ENCODE measurements around the gene ENOX2. TPM values are rescaled to one million over a fixed set of nuclear protein-coding genes. Genes with fewer than 3 reads are reported as not detected.
"Not testable (repeated sequence)": the region's sequence is repeated elsewhere in the genome, so short reads cannot be mapped to it uniquely, and the experiment has no call there.

ENOX2 gene
- total and polyA plus RNA-seq, 9 donors = 6.5 to 20.8 (median 16.3) TPM

- Histone ChIP-seq H3K4me1 (ENCODE audit: control insufficient read depth, insufficient read depth, low read length) (no peaks in the 10 kb centered on the region), H3K27ac (ENCODE audit: low read length) (no peak overlapping the region), H3K36me3 (ENCODE audit: control insufficient read depth, insufficient read depth, low read length) (no peaks in the 10 kb centered on the region), H3K4me3 (ENCODE audit: low read length) (no peak overlapping the region), H3K9me3 (replicated peaks; ENCODE audit: control insufficient read depth, low read depth, low read length) (no peaks in the 10 kb centered on the region), H3K27me3 (ENCODE audit: control insufficient read depth, insufficient read depth, low read length) (peaks cover 2% of the 10 kb centered on the region)
- DNase-seq = no peak
- WGBS (ENCODE audit: insufficient coverage) = no CpG with 5 or more reads among the region's 2 CpGs
These were observed 101.1 kb downstream of the ENOX2 start for GRCh38 chrX:130801901-130802300.

- Histone ChIP-seq H3K27me3 (ENCODE audit: control insufficient read depth, insufficient read depth, low read length) (peaks cover 2% of the 10 kb centered on the region), H3K4me1 (ENCODE audit: control insufficient read depth, insufficient read depth, low read length) (no peaks in the 10 kb centered on the region)
- WGBS (ENCODE audit: insufficient coverage) = 80% methylated on average over 1 of the region's 1 CpG
These were observed 103.6 kb downstream of the ENOX2 start for GRCh38 chrX:130799393-130799792.

GRCh38 chrX:130793975-130794374 lies 109.0 kb downstream of the ENOX2 start:
- H3K9me3 ChIP-seq (replicated peaks; ENCODE audit: control insufficient read depth, low read depth, low read length) = no peaks in the 10 kb centered on the region
- no peaks in the 10 kb centered on the region for H3K27me3 ChIP-seq (ENCODE audit: control insufficient read depth, insufficient read depth, low read length)
- no peaks in the 10 kb centered on the region for H3K4me1 ChIP-seq (ENCODE audit: control insufficient read depth, insufficient read depth, low read length)
- no peak overlapping the region for H3K4me3 ChIP-seq (ENCODE audit: low read length)
- no peak overlapping the region for H3K27ac ChIP-seq (ENCODE audit: low read length)
- no peak for DNase-seq
- no peaks in the 10 kb centered on the region for H3K36me3 ChIP-seq (ENCODE audit: control insufficient read depth, insufficient read depth, low read length)

More at GRCh38 chrX:130799393-130799792, 103.6 kb downstream of the ENOX2 start:
- H3K27ac ChIP-seq (ENCODE audit: low read length) = no peak overlapping the region
- H3K4me3 ChIP-seq (ENCODE audit: low read length) = no peak overlapping the region
- no peak for DNase-seq
- no peaks in the 10 kb centered on the region for H3K36me3 ChIP-seq (ENCODE audit: control insufficient read depth, insufficient read depth, low read length)
- H3K9me3 ChIP-seq (replicated peaks; ENCODE audit: control insufficient read depth, low read depth, low read length) = no peaks in the 10 kb centered on the region

GRCh38 chrX:130791870-130792269 lies 111.1 kb downstream of the ENOX2 start:
- not testable (repeated sequence) for H3K4me3 ChIP-seq (ENCODE audit: low read length); H3K27ac ChIP-seq (ENCODE audit: low read length); DNase-seq; H3K36me3 ChIP-seq (ENCODE audit: control insufficient read depth, insufficient read depth, low read length); H3K27me3 ChIP-seq (ENCODE audit: control insufficient read depth, insufficient read depth, low read length); H3K4me1 ChIP-seq (ENCODE audit: control insufficient read depth, insufficient read depth, low read length); H3K9me3 ChIP-seq (replicated peaks; ENCODE audit: control insufficient read depth, low read depth, low read length)
- no CpG with 5 or more reads among the region's 2 CpGs for WGBS (ENCODE audit: insufficient coverage)

GRCh38 chrX:130789793-130790192 lies 113.2 kb downstream of the ENOX2 start:
- Histone ChIP-seq H3K27ac (ENCODE audit: low read length) (no peak overlapping the region), H3K36me3 (ENCODE audit: control insufficient read depth, insufficient read depth, low read length) (no peaks in the 10 kb centered on the region), H3K9me3 (replicated peaks; ENCODE audit: control insufficient read depth, low read depth, low read length) (no peaks in the 10 kb centered on the region), H3K4me1 (ENCODE audit: control insufficient read depth, insufficient read depth, low read length) (no peaks in the 10 kb centered on the region), H3K27me3 (ENCODE audit: control insufficient read depth, insufficient read depth, low read length) (peaks cover 2% of the 10 kb centered on the region), H3K4me3 (ENCODE audit: low read length) (no peak overlapping the region)
- no peak for DNase-seq
- no CpG with 5 or more reads among the region's 2 CpGs for WGBS (ENCODE audit: insufficient coverage)

- H3K36me3 ChIP-seq (ENCODE audit: control insufficient read depth, insufficient read depth, low read length) = no peaks in the 10 kb centered on the region
- no peak overlapping the region for H3K4me3 ChIP-seq (ENCODE audit: low read length)
- H3K27ac ChIP-seq (ENCODE audit: low read length) = no peak overlapping the region
- no peaks in the 10 kb centered on the region for H3K9me3 ChIP-seq (replicated peaks; ENCODE audit: control insufficient read depth, low read depth, low read length)
- 100% methylated on average over 1 of the region's 4 CpGs for WGBS (ENCODE audit: insufficient coverage)
- peaks cover 2% of the 10 kb centered on the region for H3K27me3 ChIP-seq (ENCODE audit: control insufficient read depth, insufficient read depth, low read length)
- H3K4me1 ChIP-seq (ENCODE audit: control insufficient read depth, insufficient read depth, low read length) = no peaks in the 10 kb centered on the region
- DNase-seq = peak; percentile 19
These were observed 114.0 kb downstream of the ENOX2 start for GRCh38 chrX:130788786-130789581.

- Histone ChIP-seq H3K4me3 (ENCODE audit: low read length) (no peak overlapping the region), H3K4me1 (ENCODE audit: control insufficient read depth, insufficient read depth, low read length) (no peaks in the 10 kb centered on the region), H3K27ac (ENCODE audit: low read length) (no peak overlapping the region), H3K36me3 (ENCODE audit: control insufficient read depth, insufficient read depth, low read length) (no peaks in the 10 kb centered on the region), H3K9me3 (replicated peaks; ENCODE audit: control insufficient read depth, low read depth, low read length) (no peaks in the 10 kb centered on the region), H3K27me3 (ENCODE audit: control insufficient read depth, insufficient read depth, low read length) (peaks cover 2% of the 10 kb centered on the region)
- DNase-seq = no peak
- WGBS (ENCODE audit: insufficient coverage) = no CpG with 5 or more reads among the region's 2 CpGs
These were observed 117.0 kb downstream of the ENOX2 start for GRCh38 chrX:130786030-130786429.

- Histone ChIP-seq H3K27ac (ENCODE audit: low read length) (no peak overlapping the region), H3K4me1 (ENCODE audit: control insufficient read depth, insufficient read depth, low read length) (no peaks in the 10 kb centered on the region), H3K36me3 (ENCODE audit: control insufficient read depth, insufficient read depth, low read length) (no peaks in the 10 kb centered on the region), H3K4me3 (ENCODE audit: low read length) (no peak overlapping the region), H3K27me3 (ENCODE audit: control insufficient read depth, insufficient read depth, low read length) (peaks cover 4% of the 10 kb centered on the region), H3K9me3 (replicated peaks; ENCODE audit: control insufficient read depth, low read depth, low read length) (no peaks in the 10 kb centered on the region)
- no peak for DNase-seq
- WGBS (ENCODE audit: insufficient coverage) = no CpG with 5 or more reads among the region's 3 CpGs
These were observed 124.2 kb downstream of the ENOX2 start for GRCh38 chrX:130778773-130779172.

GRCh38 chrX:130775849-130776248 lies 127.2 kb downstream of the ENOX2 start:
- no CpG with 5 or more reads among the region's 1 CpG for WGBS (ENCODE audit: insufficient coverage)

GRCh38 chrX:130772776-130773143 lies 130.2 kb downstream of the ENOX2 start:
- Histone ChIP-seq H3K4me1 (ENCODE audit: control insufficient read depth, insufficient read depth, low read length) (no peaks in the 10 kb centered on the region), H3K9me3 (replicated peaks; ENCODE audit: control insufficient read depth, low read depth, low read length) (no peaks in the 10 kb centered on the region), H3K36me3 (ENCODE audit: control insufficient read depth, insufficient read depth, low read length) (no peaks in the 10 kb centered on the region), H3K27me3 (ENCODE audit: control insufficient read depth, insufficient read depth, low read length) (peaks cover 6% of the 10 kb centered on the region), H3K4me3 (ENCODE audit: low read length) (no peak overlapping the region), H3K27ac (ENCODE audit: low read length) (no peak overlapping the region)
- DNase-seq = no peak
- 88% methylated on average over 1 of the region's 4 CpGs for WGBS (ENCODE audit: insufficient coverage)

More at GRCh38 chrX:130775849-130776248, 127.2 kb downstream of the ENOX2 start:
- DNase-seq = no peak
- H3K9me3 ChIP-seq (replicated peaks; ENCODE audit: control insufficient read depth, low read depth, low read length) = no peaks in the 10 kb centered on the region
- peaks cover 4% of the 10 kb centered on the region for H3K27me3 ChIP-seq (ENCODE audit: control insufficient read depth, insufficient read depth, low read length)
- no peaks in the 10 kb centered on the region for H3K4me1 ChIP-seq (ENCODE audit: control insufficient read depth, insufficient read depth, low read length)
- H3K27ac ChIP-seq (ENCODE audit: low read length) = no peak overlapping the region
- no peaks in the 10 kb centered on the region for H3K36me3 ChIP-seq (ENCODE audit: control insufficient read depth, insufficient read depth, low read length)
- no peak overlapping the region for H3K4me3 ChIP-seq (ENCODE audit: low read length)

Data from muscle of leg (tissue), 11 donors.